MM.1S (cell line): ENCODE results near the gene C12orf75.

Source experiments
- DNase-seq: peaks from one replicate; pipeline ENCODE4 v3.0.0-alpha.2; 2015
- H2AFZ ChIP-seq: fragments of 300-600 bp; sonication (generic); 2 replicates; pipeline ENCODE4 v1.6.0; 2016; ENCODE audit warnings: antibody characterized with exemption, low read length
- H3F3A ChIP-seq: fragments of 300-600 bp; sonication (generic); 2 replicates; pipeline ENCODE4 v1.6.1; 2016; ENCODE audit warnings: mild to moderate bottlenecking, antibody characterized with exemption, low read length, moderate library complexity, mixed read lengths; ENCODE audit not compliant: insufficient read depth
- H3K27ac ChIP-seq: fragments of 300-600 bp; sonication (generic); 2 replicates; pipeline ENCODE4 v1.5.1; 2016; ENCODE audit warnings: mild to moderate bottlenecking, low read length
- H3K27me3 ChIP-seq: fragments of 300-600 bp; sonication (generic); replicated peaks from 2 replicates; pipeline ENCODE4 v1.6.0; 2016; ENCODE audit warnings: low read length; ENCODE audit not compliant: insufficient read depth
- H3K36me3 ChIP-seq: fragments of 300-600 bp; sonication (generic); replicated peaks from 2 replicates; pipeline ENCODE4 v1.6.1; 2016; ENCODE audit warnings: mild to moderate bottlenecking, low read length, mixed read lengths; ENCODE audit not compliant: insufficient read depth
- H3K4me1 ChIP-seq: fragments of 300-600 bp; sonication (generic); 2 replicates; pipeline ENCODE4 v1.6.1; 2016; ENCODE audit warnings: low read length, mixed read lengths
- H3K4me2 ChIP-seq: fragments of 300-600 bp; sonication (generic); 2 replicates; pipeline ENCODE4 v1.6.0; 2016; ENCODE audit warnings: low read depth, low read length
- H3K4me3 ChIP-seq: fragments of 300-600 bp; sonication (generic); 2 replicates; pipeline ENCODE4 v1.5.1; 2016; ENCODE audit warnings: low read length, mixed read lengths
- H3K79me2 ChIP-seq: fragments of 300-600 bp; sonication (generic); 2 replicates; pipeline ENCODE4 v1.6.1; 2016; ENCODE audit warnings: mixed run types, low read length, mixed read lengths
- H3K9ac ChIP-seq: fragments of 300-600 bp; sonication (generic); 2 replicates; pipeline ENCODE4 v1.6.1; 2016; ENCODE audit warnings: low read length, mixed read lengths
- H3K9me2 ChIP-seq: fragments of 300-600 bp; sonication (generic); replicated peaks from 2 replicates; pipeline ENCODE4 v1.6.1; 2016; ENCODE audit warnings: mild to moderate bottlenecking, low read length, mixed read lengths; ENCODE audit not compliant: insufficient read depth
- H3K9me3 ChIP-seq: fragments of 300-600 bp; sonication (generic); replicated peaks from 2 replicates; pipeline ENCODE4 v1.6.1; 2016; ENCODE audit warnings: mild to moderate bottlenecking, low read length, mixed read lengths; ENCODE audit not compliant: insufficient read depth
- H4K20me1 ChIP-seq: fragments of 300-600 bp; sonication (generic); 2 replicates; pipeline ENCODE4 v1.6.1; 2016; ENCODE audit warnings: mild to moderate bottlenecking, low read length, moderate library complexity, mixed read lengths; ENCODE audit not compliant: insufficient read depth
- EZH2 ChIP-seq: fragments of 300-600 bp; sonication (generic); optimal IDR thresholded peaks from 2 replicates; pipeline ENCODE3; 2017; ENCODE audit warnings: low read depth, mild to moderate bottlenecking, antibody characterized with exemption, low read length, mixed read lengths
- EZH2phosphoT487 ChIP-seq: fragments of 300-600 bp; sonication (generic); IDR thresholded peaks from 2 replicates; pipeline ENCODE4 v1.6.1; 2018; ENCODE audit warnings: antibody characterized with exemption, low read length
- TF ChIP-seq, protein P1 (sequence below): fragments of 300-600 bp; sonication (generic); IDR thresholded peaks from 2 replicates; pipeline ENCODE4 v1.5.1; 2016; ENCODE audit warnings: antibody characterized with exemption, low read length, mixed read lengths

The C12orf75 gene

DNA sequence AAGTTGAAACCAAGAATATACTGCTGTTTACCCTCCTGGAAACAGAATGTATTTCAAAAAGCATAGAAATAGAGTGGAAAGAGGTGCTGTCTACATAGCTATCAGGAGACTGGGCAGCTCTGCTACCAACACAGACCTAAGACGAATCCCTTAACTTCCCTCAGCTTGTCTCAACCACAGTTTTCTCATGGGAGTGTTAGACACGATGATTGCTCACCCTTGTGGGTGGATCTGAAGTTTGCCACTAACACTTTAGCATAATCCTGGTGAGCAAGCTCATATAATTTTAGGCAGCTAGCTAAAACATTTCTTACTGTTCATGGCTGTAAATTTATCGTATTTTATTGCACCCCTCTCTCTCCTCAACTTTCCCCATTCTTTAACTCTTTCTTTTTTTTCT is 38.5 kb downstream of the C12orf75 start:
- DNase-seq: no peak
- no peak overlapping the region for H3K9ac ChIP-seq
- H3K9me3 ChIP-seq: no peaks in the 10 kb centered on the region
- no peaks in the 10 kb centered on the region for H3K4me1 ChIP-seq
- no peak for TF ChIP-seq EZH2
- TF ChIP-seq EZH2phosphoT487: no peak
- TF ChIP-seq, protein P1, sequence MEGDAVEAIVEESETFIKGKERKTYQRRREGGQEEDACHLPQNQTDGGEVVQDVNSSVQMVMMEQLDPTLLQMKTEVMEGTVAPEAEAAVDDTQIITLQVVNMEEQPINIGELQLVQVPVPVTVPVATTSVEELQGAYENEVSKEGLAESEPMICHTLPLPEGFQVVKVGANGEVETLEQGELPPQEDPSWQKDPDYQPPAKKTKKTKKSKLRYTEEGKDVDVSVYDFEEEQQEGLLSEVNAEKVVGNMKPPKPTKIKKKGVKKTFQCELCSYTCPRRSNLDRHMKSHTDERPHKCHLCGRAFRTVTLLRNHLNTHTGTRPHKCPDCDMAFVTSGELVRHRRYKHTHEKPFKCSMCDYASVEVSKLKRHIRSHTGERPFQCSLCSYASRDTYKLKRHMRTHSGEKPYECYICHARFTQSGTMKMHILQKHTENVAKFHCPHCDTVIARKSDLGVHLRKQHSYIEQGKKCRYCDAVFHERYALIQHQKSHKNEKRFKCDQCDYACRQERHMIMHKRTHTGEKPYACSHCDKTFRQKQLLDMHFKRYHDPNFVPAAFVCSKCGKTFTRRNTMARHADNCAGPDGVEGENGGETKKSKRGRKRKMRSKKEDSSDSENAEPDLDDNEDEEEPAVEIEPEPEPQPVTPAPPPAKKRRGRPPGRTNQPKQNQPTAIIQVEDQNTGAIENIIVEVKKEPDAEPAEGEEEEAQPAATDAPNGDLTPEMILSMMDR: no peak
- no peak overlapping the region for H2AFZ ChIP-seq
- H3F3A ChIP-seq: no peaks in the 10 kb centered on the region
- H3K4me3 ChIP-seq: no peak overlapping the region
- H3K36me3 ChIP-seq: no peaks in the 10 kb centered on the region; the same call in 1 of the 2 replicates
- H3K79me2 ChIP-seq: no peaks in the 10 kb centered on the region
- no peak overlapping the region for H3K27ac ChIP-seq
- no peaks in the 10 kb centered on the region for H4K20me1 ChIP-seq
- no peak overlapping the region for H3K4me2 ChIP-seq
- no peaks in the 10 kb centered on the region for H3K27me3 ChIP-seq
- no peaks in the 10 kb centered on the region for H3K9me2 ChIP-seq

DNA sequence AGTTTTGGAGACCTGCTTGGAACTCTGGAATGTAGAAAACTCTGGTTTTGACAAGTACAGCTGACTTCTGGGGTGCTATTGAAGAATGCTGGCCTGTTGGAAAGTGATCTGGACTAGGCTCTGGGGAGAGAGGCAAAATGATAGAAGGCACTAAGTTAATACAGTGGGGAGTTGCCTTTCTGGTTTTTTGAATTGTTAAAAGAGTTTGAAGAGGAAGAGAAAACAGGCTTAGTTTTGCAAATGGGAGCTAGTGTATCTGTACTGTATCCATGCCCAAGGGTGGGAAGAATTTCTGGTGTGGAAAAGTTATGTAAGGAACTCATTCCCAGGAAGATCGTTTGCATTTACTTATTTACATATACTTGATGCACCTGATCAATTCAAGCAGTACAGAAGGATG is 43.8 kb downstream of the C12orf75 start:
- no peak overlapping the region for H3K4me2 ChIP-seq
- H3K9me2 ChIP-seq: no peaks in the 10 kb centered on the region
- no peak overlapping the region for H3K9ac ChIP-seq
- no peak overlapping the region for H2AFZ ChIP-seq
- H3F3A ChIP-seq: no peaks in the 10 kb centered on the region
- TF ChIP-seq EZH2phosphoT487 (no peak), EZH2 (no peak)
- TF ChIP-seq, protein P1: no peak
- H3K4me3 ChIP-seq: no peak overlapping the region
- H4K20me1 ChIP-seq: no peaks in the 10 kb centered on the region
- no peaks in the 10 kb centered on the region; the same call in 1 of the 2 replicates for H3K36me3 ChIP-seq
- no peak overlapping the region for H3K27ac ChIP-seq
- no peaks in the 10 kb centered on the region for H3K27me3 ChIP-seq
- no peaks in the 10 kb centered on the region for H3K4me1 ChIP-seq
- no peaks in the 10 kb centered on the region for H3K79me2 ChIP-seq
- H3K9me3 ChIP-seq: no peaks in the 10 kb centered on the region
- DNase-seq: no peak

DNA sequence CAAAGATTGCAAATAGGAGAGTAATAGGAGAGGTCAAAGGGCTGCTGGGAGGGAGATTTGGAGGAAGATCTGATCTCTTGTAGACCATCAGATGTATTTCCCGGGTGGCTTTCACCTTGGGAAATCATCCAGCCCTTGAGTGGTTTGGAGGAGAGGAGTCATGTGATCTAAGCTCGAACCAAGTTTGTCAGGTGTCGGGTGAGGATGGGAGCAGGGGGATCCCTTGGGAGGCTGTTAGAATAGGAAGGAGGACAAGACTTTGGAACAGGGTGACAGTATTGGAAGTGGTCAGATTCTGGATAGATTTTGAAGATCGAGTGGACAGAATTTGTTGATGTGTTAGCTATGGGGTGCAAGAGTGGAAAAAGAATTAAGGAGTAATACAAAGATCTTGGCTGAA is 46.6 kb downstream of the C12orf75 start:
- Histone ChIP-seq H3K4me1 (no peaks in the 10 kb centered on the region), H3K9me2 (no peaks in the 10 kb centered on the region), H3K36me3 (no peaks in the 10 kb centered on the region), H3K4me3 (no peak overlapping the region), H4K20me1 (no peaks in the 10 kb centered on the region), H3K9me3 (no peaks in the 10 kb centered on the region), H3K4me2 (no peak overlapping the region), H3K79me2 (no peaks in the 10 kb centered on the region), H3F3A (no peaks in the 10 kb centered on the region), H3K27ac (no peak overlapping the region), H3K9ac (no peak overlapping the region), H2AFZ (no peak overlapping the region), H3K27me3 (no peaks in the 10 kb centered on the region)
- DNase-seq: no peak
- TF ChIP-seq EZH2phosphoT487 (no peak), EZH2 (no peak)
- TF ChIP-seq, protein P1: no peak
